Fibroblast of lung (primary cell): ENCODE data around the gene MOGAT1.

ENCODE experiments used
- CTCF ChIP-seq, 2 donors: IDR thresholded peaks in 1 of 2; conservative IDR thresholded peaks in 1 of 2; 1 replicate in 1 of 2; 2 replicates in 1 of 2; pipeline ENCODE4 v1.5.1; 2011 to 2012; ENCODE audit warnings: low read length in 2 of 2, control low read depth in 1 of 2, inconsistent platforms in 1 of 2, low read depth in 1 of 2, mild to moderate bottlenecking in 1 of 2
- EZH2 ChIP-seq: IDR thresholded peaks from 2 replicates; pipeline ENCODE4 v1.5.1; 2012; ENCODE audit warnings: low read length, control low read depth, mild to moderate bottlenecking; ENCODE audit errors: missing control alignments

DNA sequence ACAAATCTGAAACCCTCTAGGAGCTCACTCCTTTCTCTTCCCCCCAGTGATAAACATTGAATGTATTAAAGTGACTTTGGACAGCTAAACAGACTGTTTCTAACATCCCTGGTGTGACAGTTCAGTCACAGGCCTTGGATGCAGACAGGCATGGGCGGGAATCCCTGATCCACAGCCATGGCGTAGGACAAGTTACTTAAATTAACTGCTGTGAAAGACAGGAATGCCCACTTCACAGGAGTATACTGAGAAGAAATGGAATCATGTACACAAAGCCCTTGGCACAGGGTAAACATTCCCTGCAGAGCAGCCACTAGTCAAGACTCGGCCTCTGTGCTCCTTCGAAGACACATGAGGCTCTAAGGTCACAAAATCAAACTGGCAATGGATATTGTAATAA, 49.6 kb upstream of the MOGAT1 start:
- TF ChIP-seq CTCF (conservative IDR thresholded peaks at IDR 0.05 in 1 of 2, IDR thresholded peaks at IDR 0.05 in 1 of 2; ENCODE audit: low read depth in 1 of 2, low read length in 2 of 2) (no peak), EZH2 (no peak)
